ENCODE results near the gene STX4. TPM values are rescaled to one million over a fixed set of nuclear protein-coding genes. Genes with fewer than 3 reads are reported as not detected.

Gene STX4
- total RNA-seq, 1 donor from 2014 or later = 6.6 TPM

GRCh38 chr16:31050280-31051030 is 17.1 kb downstream of the STX4 start:
- peaks cover 2% of the 10 kb centered on the region for H3K36me3 Mint-ChIP-seq
- H3K4me1 Mint-ChIP-seq = peaks cover 5% of the 10 kb centered on the region
- no peaks in the 10 kb centered on the region for H3K36me3 ChIP-seq
- TF ChIP-seq EZH2phosphoT487 (IDR thresholded peaks at IDR 0.05) = no peak
- TF ChIP-seq EZH2 (IDR thresholded peaks at IDR 0.05) = no peak
- TF ChIP-seq CTCF (IDR thresholded peaks at IDR 0.05) = no peak
- H3K27ac ChIP-seq = no peak overlapping the region
- peaks cover 3% of the 10 kb centered on the region for H3F3A ChIP-seq (ENCODE audit: low read depth)
- no peaks in the 10 kb centered on the region for H4K20me1 ChIP-seq (ENCODE audit: low read depth)
- H3K9me3 ChIP-seq (ENCODE audit: low read depth) = no peaks in the 10 kb centered on the region
- no peaks in the 10 kb centered on the region for H3K4me1 ChIP-seq
- no peaks in the 10 kb centered on the region for H3K27me3 ChIP-seq
- no peaks in the 10 kb centered on the region for H3K79me2 ChIP-seq (ENCODE audit: low read depth)
- no peak overlapping the region for H3K9ac ChIP-seq
- H3K9me3 Mint-ChIP-seq = no peaks in the 10 kb centered on the region
- H3K4me2 ChIP-seq = no peak overlapping the region
- no peak overlapping the region for H3K4me3 ChIP-seq
- DNase-seq (ENCODE audit: low spot score) = no peak
- no peak overlapping the region for H3K27ac Mint-ChIP-seq
- no peak overlapping the region for H3K4me3 Mint-ChIP-seq
- peaks cover 3% of the 10 kb centered on the region for H3K27me3 Mint-ChIP-seq (ENCODE audit: insufficient read depth, low read depth)
- H2AFZ ChIP-seq (replicated peaks) = no peak overlapping the region

GRCh38 chr16:31052114-31052513 is 18.8 kb downstream of the STX4 start:
- H3K4me1 ChIP-seq = no peaks in the 10 kb centered on the region
- H3K36me3 ChIP-seq = no peaks in the 10 kb centered on the region
- Mint-ChIP-seq H3K9me3 (no peaks in the 10 kb centered on the region), H3K36me3 (peaks cover 2% of the 10 kb centered on the region), H3K27me3 (ENCODE audit: insufficient read depth, low read depth) (peaks cover 4% of the 10 kb centered on the region), H3K4me3 (no peak overlapping the region), H3K4me1 (peaks cover 7% of the 10 kb centered on the region), H3K27ac (no peak overlapping the region)
- TF ChIP-seq EZH2phosphoT487 (IDR thresholded peaks at IDR 0.05) (no peak), EZH2 (IDR thresholded peaks at IDR 0.05) (no peak), CTCF (IDR thresholded peaks at IDR 0.05) (no peak)
- H4K20me1 ChIP-seq (ENCODE audit: low read depth) = no peaks in the 10 kb centered on the region
- H3K4me3 ChIP-seq = no peak overlapping the region
- no peak for DNase-seq (ENCODE audit: low spot score)
- no peaks in the 10 kb centered on the region for H3K79me2 ChIP-seq (ENCODE audit: low read depth)
- peaks cover 11% of the 10 kb centered on the region for H3F3A ChIP-seq (ENCODE audit: low read depth)
- H3K27ac ChIP-seq = no peak overlapping the region
- H2AFZ ChIP-seq (replicated peaks) = no peak overlapping the region
- H3K9me3 ChIP-seq (ENCODE audit: low read depth) = no peaks in the 10 kb centered on the region
- no peak overlapping the region for H3K4me2 ChIP-seq
- no peaks in the 10 kb centered on the region for H3K27me3 ChIP-seq
- H3K9ac ChIP-seq = no peak overlapping the region

DNA sequence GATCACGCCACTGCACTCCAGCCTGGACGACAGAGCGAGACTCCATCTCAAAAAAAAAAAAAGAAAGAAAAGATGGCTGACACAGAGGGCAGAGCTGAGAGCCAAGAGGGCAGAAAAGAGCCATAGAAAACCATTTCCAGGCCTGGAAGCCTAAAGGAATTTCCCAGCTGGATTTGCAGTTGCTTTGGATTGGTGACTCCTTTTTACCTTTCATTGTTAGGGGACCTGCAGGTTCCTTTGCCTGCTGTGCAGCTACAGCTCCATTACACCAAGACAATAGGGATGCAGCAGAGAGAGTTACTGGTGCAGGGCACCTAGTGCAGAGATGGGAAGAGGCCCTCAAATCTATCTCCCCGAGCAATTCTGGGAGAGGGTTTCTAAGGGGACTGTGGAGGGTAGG is 22.3 kb downstream of the STX4 start:
- Histone ChIP-seq H3K27ac (peak overlapping the region; percentile 87), H3K27me3 (no peaks in the 10 kb centered on the region), H3K9me3 (ENCODE audit: low read depth) (no peaks in the 10 kb centered on the region), H3K4me3 (no peak overlapping the region), H3K4me2 (peak overlapping the region; percentile 4), H3K36me3 (no peaks in the 10 kb centered on the region), H3K79me2 (ENCODE audit: low read depth) (no peaks in the 10 kb centered on the region), H3K9ac (no peak overlapping the region), H4K20me1 (ENCODE audit: low read depth) (no peaks in the 10 kb centered on the region), H2AFZ (replicated peaks) (no peak overlapping the region), H3F3A (ENCODE audit: low read depth) (peaks cover 11% of the 10 kb centered on the region), H3K4me1 (no peaks in the 10 kb centered on the region)
- DNase-seq (ENCODE audit: low spot score) = peak; percentile 55
- H3K27me3 Mint-ChIP-seq (ENCODE audit: insufficient read depth, low read depth) = peaks cover 4% of the 10 kb centered on the region
- H3K9me3 Mint-ChIP-seq = no peaks in the 10 kb centered on the region
- H3K4me3 Mint-ChIP-seq = no peak overlapping the region
- TF ChIP-seq CTCF (IDR thresholded peaks at IDR 0.05) = no peak
- TF ChIP-seq EZH2phosphoT487 (IDR thresholded peaks at IDR 0.05) = no peak
- TF ChIP-seq EZH2 (IDR thresholded peaks at IDR 0.05) = no peak
- H3K27ac Mint-ChIP-seq = peak overlapping the region; percentile 57
- peaks cover 8% of the 10 kb centered on the region for H3K36me3 Mint-ChIP-seq
- H3K4me1 Mint-ChIP-seq = peaks cover 2% of the 10 kb centered on the region
